BE2C (cell line): ENCODE measurements around the gene CDCP1.

Source experiments
- DNase-seq: peaks from one replicate; pipeline ENCODE4 v3.0.0-alpha.2; 2020
- H3K27me3 ChIP-seq: fragments of 250-450 bp; sonication (Bioruptor Pico); 2 replicates; pipeline ENCODE4 v1.5.1; 2020; ENCODE audit warnings: mild to moderate bottlenecking
- H3K36me3 ChIP-seq: fragments of 250-450 bp; sonication (Bioruptor Pico); 2 replicates; pipeline ENCODE4 v1.5.1; 2020; ENCODE audit warnings: mild to moderate bottlenecking
- H3K4me1 ChIP-seq: fragments of 250-450 bp; sonication (Bioruptor Pico); 2 replicates; pipeline ENCODE4 v1.5.1; 2020
- H3K4me3 ChIP-seq: 2 replicates; pipeline ENCODE4 v1.5.1; 2011; ENCODE audit warnings: low read depth, low read length
- H3K9me3 ChIP-seq: fragments of 250-450 bp; sonication (Bioruptor Pico); 2 replicates; pipeline ENCODE4 v1.5.1; 2020
- TF ChIP-seq, protein P1 (sequence below): IDR thresholded peaks from 2 replicates; pipeline ENCODE4 v1.5.1; 2012; ENCODE audit warnings: mild to moderate bottlenecking, low read depth, low read length

Gene CDCP1

DNA sequence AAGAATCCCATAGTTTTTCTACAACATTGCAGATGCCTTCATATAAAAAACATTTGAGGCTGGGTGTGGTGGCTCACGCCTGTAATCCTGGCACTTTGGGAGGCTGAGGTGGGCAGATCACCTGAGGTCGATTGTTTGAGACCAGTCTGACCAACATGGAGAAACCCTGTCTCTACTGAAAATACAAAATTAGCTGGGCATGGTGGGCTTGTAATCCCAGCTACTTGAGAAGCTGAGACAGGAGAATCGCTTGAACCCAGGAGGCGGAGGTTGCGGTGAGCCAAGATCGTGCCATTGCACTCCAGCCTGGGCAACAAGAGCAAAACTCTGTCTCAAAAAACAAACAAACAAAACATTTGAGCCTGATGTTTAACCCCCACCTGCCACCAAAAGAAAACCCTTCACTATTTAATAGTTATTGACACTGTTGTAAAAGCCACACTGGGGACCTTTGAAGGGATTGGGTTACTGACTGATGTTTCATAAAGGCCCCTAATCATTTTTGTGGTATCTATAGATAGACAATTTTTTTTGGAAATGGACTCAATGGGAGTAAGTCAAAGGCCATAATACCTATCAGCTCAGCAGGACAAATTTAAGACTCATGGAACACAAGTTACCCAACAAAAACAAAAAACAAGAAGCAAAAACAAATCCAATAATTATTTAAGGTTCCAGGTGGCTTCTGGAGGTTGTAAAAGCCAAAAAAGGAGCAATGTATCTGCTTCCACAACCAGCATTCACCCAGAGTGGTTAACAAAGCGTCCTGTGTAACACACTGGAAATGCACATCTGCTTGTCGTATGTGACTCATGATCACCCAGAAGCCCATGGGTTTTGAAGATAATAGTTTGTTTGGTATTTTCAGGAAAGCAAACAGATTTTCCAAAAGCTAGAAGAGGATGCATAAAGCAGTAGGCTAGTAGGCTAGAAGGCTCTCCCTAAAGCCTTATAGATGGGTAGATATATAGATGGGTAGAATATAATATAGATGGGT, 41.2 kb downstream of the CDCP1 start:
- TF ChIP-seq, protein P1, sequence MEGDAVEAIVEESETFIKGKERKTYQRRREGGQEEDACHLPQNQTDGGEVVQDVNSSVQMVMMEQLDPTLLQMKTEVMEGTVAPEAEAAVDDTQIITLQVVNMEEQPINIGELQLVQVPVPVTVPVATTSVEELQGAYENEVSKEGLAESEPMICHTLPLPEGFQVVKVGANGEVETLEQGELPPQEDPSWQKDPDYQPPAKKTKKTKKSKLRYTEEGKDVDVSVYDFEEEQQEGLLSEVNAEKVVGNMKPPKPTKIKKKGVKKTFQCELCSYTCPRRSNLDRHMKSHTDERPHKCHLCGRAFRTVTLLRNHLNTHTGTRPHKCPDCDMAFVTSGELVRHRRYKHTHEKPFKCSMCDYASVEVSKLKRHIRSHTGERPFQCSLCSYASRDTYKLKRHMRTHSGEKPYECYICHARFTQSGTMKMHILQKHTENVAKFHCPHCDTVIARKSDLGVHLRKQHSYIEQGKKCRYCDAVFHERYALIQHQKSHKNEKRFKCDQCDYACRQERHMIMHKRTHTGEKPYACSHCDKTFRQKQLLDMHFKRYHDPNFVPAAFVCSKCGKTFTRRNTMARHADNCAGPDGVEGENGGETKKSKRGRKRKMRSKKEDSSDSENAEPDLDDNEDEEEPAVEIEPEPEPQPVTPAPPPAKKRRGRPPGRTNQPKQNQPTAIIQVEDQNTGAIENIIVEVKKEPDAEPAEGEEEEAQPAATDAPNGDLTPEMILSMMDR: no peak
- Histone ChIP-seq H3K9me3 (no peaks in the 10 kb centered on the region), H3K36me3 (no peaks in the 10 kb centered on the region), H3K4me1 (no peaks in the 10 kb centered on the region), H3K27me3 (no peaks in the 10 kb centered on the region), H3K4me3 (no peak overlapping the region)
- DNase-seq: no peak

DNA sequence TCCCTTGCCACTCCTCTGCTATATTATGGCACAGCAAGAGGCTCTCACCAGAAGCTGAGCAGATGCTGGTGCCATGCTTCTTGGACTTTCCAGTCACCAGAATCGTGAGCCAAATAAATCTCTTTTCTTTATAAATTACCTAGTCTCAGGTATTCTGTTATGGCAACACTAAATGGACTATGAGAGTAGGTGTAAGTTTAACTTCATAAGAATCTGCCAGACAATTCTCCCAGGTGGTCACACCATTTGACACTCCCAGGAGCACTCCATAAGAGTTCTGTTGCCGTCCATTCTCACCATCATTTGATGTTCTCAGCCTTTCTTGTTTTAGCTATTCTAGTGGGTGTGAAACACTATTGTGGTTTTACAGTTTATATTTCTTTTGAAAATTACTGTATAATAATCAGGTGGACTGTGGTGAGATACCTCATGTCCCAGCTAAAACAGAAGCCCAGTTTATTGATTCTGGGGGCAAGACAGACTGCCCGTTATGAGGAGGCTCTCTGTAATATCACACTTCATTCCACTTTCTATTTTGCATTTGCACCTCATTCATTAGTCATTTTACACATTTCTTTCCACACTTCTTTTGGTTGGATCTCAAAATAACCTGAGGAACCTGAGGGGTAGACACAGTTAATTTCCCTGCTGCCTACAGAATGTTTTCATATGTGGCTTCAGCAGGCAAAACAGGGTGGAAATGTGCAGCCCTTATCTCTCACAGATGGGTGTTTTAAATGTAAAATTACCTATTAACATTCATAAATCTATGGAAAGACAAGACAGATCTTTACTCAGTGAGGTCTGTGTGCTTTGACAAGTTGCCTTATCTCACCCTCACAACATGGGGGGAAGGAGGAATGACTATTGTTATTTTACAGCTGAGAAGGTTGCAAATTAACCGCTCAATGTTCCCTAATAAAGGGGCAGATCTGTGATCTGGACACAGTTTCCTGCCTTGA, 42.1 kb downstream of the CDCP1 start:
- Histone ChIP-seq H3K4me1 (no peaks in the 10 kb centered on the region), H3K4me3 (no peak overlapping the region), H3K9me3 (no peaks in the 10 kb centered on the region), H3K27me3 (no peaks in the 10 kb centered on the region), H3K36me3 (no peaks in the 10 kb centered on the region)
- TF ChIP-seq, protein P1: no peak
- no peak for DNase-seq

DNA sequence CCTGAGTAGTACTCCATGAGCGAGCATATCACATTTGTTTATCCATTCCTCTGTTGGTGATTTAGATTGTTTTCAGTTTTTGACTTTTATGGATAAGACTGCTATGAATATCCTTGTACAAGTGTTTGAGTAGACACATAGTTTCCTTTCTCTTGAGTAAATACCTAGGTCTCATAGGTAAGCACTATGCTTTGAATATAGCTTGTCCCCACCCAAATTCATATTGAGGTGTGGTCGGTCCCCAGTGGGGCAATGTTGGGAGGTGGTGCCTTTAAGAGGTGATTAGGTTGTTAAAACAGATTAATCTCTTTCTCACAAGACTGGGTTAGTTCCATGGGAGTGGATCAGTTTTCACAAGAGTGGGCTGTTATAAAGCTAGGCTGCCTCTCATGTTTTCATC, 42.8 kb downstream of the CDCP1 start:
- no peaks in the 10 kb centered on the region for H3K4me1 ChIP-seq
- no peaks in the 10 kb centered on the region for H3K9me3 ChIP-seq
- no peak for DNase-seq
- no peak overlapping the region for H3K4me3 ChIP-seq
- TF ChIP-seq, protein P1: no peak
- no peaks in the 10 kb centered on the region for H3K27me3 ChIP-seq
- no peaks in the 10 kb centered on the region for H3K36me3 ChIP-seq

DNA sequence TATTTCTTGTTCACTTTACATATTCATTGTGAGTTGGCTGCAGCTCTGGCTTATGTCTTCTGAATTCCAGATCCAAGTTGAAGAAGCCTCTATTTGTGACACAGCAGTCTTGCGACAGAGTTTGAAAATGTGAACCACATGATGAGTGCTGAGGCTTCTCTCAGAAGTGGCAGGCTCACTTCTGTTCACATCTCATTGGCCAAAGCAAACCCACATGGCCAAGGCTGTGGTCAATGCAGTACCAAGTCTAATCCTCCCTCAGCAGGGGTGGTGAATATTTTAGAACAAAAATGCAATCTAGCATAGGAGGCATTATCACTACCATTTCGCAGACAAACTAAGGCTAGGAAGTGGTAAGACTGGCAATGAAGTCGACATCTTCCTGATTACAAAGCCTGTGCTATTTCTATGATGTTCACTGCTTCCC, 45.2 kb downstream of the CDCP1 start:
- no peaks in the 10 kb centered on the region for H3K36me3 ChIP-seq
- no peak for DNase-seq
- no peaks in the 10 kb centered on the region for H3K9me3 ChIP-seq
- no peak overlapping the region for H3K4me3 ChIP-seq
- TF ChIP-seq, protein P1: no peak
- no peaks in the 10 kb centered on the region for H3K27me3 ChIP-seq
- no peaks in the 10 kb centered on the region for H3K4me1 ChIP-seq

DNA sequence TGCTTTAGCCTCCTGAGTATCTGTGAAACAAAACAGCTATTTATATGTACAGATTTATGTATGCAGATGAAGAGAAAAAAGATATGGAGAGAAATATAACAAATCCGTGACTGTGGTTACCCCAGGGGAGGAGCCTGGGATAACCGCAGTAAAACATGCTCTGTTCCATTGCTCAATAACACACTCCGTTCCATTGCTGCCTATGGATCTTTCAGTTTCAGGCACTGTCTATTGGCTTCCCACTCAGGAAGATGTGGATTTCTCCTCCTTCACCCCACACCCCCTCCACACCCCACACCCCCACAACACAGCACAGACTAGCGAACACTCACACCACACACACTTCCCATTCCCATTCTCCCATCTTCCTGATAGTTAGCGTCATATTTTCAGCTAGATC, 47.9 kb downstream of the CDCP1 start:
- Histone ChIP-seq H3K36me3 (no peaks in the 10 kb centered on the region), H3K9me3 (no peaks in the 10 kb centered on the region), H3K4me1 (no peaks in the 10 kb centered on the region), H3K4me3 (no peak overlapping the region), H3K27me3 (no peaks in the 10 kb centered on the region)
- DNase-seq: no peak
- TF ChIP-seq, protein P1: no peak
